Smooth muscle cell of the umbilical artery (primary cell): ENCODE results near the gene PTPRN. TPM values are rescaled to one million over a fixed set of nuclear protein-coding genes. Genes with fewer than 3 reads are reported as not detected.

ENCODE experiments used
- total RNA-seq: library from RNA; depleted of rRNA; stranded (reverse); fragments of >200 nt; gene quantifications from 2 replicates; pipeline ENCODE4 v1.2.3, GENCODE V29; 2014

The PTPRN gene
- total RNA-seq: 66.2 and 67.6 TPM in 2 replicates

DNA sequence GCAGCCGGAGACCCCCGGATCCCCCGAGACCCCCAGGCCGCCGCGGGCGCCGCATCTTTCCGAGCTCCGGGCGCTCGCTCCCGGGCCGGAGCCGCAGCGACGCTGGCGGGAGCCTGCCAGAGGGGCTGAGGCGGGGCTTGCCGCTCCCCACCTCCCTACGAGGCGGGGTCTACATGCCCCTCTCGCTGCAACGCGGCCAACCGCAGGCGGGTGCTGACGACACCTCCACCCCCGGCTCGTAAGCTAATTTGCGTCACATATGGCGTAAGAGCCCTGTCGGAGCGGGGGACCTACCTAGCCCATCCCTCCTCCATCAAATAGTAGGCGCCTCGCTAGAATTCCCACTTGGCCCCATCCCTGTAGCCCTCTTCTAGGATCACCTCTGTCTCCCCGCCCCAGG lies at the start of gene PTPRN:
Gene PTPRN, minus strand, starts transcription at position 124 of the 400 bp plus-strand sequence. Its CDS starts 69 bp downstream, at position 55.

DNA sequence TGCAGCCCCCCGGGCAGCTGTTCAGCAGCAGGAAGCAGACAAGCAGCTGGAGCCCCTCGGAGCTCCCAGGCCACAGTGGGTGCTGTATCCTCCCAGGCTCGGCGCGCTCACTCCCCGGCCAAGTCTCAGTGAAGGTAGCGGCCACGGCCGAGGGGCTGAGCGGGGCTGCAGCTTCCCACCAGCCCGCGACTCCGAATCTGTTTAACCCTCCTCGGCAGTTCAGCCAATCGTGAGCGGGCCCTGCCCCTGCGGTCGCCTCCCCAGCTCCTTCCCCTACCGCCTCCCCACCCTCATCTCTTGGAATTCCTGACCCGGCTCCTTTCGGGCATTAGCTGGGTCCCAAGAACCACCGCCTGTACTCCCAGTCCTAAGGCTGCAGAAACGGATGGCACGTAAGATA lies 23.3 kb upstream of the PTPRN start, which contains the start of gene RESP18:
Gene RESP18, minus strand, starts transcription at position 203 of the 400 bp plus-strand sequence.

DNA sequence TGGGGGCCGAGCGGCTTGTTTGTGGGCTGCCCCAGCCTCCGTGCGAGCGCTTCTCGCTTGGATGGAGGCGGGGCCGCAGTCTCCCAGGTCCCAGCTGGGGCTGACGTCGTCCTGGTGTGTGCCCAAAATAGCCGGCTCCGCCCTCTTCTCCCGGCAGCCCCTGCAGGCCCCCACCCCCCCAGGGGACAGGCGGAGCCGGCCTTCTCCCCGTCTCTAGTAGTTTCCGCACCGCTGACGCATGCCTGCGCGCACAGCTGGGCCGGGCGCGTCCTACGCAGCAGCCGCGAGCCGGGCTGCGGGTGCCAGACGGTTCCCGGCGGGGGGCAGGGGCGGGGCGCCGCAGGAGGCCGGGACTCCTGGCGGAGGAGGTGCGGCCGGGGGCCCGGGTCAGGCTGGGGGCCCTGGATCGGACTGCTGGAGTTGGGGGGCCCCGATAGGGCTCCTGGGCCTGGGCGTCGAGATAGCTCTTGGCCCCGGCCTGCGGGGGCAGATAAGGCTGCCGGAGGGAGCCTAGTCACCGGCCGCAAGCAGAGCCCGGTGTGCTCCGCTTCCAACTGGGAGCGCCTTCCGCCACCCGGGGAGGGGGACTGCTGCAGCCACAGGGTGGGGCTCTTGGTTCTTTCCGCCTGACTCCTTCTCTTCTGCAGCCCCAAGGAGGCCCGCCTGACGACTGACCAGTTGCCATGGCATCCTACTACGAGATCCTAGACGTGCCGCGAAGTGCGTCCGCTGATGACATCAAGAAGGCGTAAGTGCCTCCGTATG lies 29.9 kb downstream of the PTPRN start, which contains the start of gene DNAJB2:
Gene DNAJB2, plus strand, starts transcription at position 216 of the 765 bp plus-strand sequence. Its CDS starts 468 bp downstream, at position 684.

DNA sequence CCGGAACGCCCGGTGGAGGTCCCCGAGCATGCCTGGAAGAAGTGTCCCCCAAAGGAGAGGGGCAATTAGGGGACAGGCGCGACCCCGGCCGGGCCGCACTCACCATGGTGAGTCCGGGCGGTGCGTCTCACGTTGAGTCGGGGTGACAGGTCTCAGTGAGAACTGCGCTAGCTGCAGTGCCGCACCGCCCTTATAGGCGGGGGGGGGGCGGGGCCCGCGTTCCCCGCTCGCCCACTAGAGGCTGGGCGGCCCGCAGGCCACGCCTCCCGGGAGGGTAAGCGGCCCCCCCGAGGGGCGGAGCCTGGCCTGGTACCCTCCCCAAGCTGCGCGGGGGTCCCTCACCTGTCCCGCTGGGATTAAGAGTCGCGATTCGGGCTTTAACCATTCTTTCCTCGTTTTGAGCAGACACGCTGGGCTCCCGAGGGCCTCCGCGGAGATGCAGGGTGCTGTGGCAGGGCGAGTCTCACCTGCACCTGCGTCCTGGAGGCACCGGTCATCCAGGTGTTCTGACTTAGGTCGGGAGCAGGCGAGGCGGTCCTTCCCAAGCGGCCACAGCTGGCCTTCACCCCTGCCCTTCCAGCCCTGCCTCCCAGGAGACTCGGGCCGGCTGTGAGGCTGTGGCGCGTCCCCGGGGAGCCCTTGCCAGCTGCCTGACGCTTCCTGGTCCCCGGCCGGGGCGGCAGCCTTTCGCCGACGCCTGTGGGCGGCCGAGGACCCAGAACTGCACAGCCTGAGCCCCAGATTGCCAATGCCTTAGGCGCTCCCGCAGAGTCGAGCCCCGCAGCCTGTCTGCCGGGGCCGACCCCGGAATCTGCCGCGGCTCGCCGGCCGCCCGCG lies 55.2 kb downstream of the PTPRN start, which contains the start of gene TUBA4A:
Gene TUBA4A, minus strand, starts transcription at position 166 of the 837 bp plus-strand sequence. Its CDS starts 60 bp downstream, at position 106.

DNA sequence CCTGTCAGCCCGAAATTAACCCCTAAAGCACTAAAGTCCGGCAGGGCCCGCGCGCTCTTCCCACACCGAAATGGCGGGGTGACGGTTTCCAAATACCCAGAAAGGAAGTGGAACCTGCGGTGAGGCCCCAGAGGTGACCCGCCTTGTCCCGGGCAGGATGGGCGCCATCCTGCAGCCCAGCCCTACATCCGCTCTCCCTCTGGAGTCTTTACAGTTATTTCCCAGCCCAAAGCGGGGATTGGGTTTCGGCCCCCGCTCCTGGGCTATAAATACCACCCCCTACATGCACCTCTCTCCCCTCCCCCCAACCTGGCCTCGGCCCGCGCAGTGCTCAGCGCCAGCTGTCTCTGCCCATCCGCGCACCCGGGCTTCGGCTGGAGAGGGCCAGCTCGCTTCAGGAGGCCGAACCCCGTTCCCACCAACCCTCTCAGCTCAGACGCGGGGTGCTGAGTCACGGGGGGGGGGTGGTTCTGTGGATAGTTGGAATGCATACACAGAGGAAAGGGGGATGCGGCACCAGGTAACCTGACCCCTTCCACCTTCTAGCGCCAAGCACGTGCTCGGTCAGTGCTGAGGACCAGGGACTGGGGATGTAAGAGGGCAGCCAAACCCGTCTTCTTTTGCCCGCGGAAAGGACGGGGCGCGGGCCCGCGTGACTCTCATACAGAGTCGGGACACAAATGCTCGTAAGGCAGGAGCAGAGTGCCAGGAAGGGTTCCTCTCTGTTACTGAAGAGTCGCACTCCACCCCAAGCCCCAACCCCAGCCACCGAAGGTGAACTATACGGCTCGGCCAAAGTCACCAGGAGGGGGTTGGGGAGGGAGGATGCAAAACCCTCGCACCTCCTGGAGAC lies 56.1 kb downstream of the PTPRN start, which contains the start of gene TUBA4B:
Gene TUBA4B, plus strand, starts transcription at position 344 of the 853 bp plus-strand sequence. Its CDS starts 165 bp downstream, at position 509.

DNA sequence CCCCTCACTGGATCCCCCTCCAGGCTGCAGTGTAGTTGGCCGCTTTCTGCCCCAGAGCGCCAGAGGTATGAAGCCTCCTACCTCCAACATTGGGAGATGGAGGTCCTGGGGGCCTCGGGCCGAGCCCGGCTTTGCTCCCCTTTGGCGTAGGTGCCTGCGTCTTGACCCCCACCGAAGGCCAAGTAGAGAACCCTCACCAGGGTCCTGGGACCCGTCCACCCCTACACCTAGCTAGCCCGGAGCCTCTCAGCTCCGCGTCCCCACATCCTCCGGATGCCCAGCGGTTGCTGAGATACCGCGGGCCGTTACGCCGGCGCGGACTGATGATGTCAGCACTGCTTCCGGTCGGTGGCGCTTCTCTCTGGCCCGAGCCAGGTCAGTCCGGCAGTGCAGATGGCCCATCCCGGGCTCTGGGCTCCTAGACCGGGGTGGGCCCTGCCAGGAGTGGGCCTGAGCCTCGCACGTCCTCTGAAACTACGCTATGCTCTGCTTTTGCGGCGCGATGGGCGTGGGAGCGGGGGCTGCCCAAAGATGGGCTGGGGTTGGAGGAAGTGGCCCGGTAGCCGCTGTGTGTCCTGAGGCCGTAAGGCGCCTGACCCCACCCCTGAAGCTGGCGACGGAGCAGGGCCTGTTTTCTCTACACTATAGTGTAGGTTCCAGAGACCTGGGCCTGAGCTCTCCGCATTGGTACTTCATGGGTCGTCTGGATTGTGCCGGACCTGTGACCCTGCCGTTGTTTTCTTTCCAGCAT lies 63.9 kb downstream of the PTPRN start, which contains the start of the genes GLB1L and STK16:
Gene GLB1L, minus strand, starts transcription at position 297 of the 751 bp plus-strand sequence. CDS start 1,871 bp downstream, outside the sequence.
Gene STK16, plus strand, starts transcription at position 332 of the 751 bp plus-strand sequence. CDS start 521 bp downstream, outside the sequence.

Other genes with a start within 250 kb of the PTPRN start
- gene IHH, start 248.5 kb downstream of the PTPRN start, total RNA-seq: not detected in 2 replicates
- 11.3 and 15.8 TPM in 2 replicates for gene NHEJ1, start 148.6 kb downstream of the PTPRN start, total RNA-seq
- 0.89 and 2.8 TPM in 2 replicates for gene SLC23A3, start 139.4 kb downstream of the PTPRN start, total RNA-seq
- gene CNPPD1, start 132.5 kb downstream of the PTPRN start, total RNA-seq: 20.5 and 22.7 TPM in 2 replicates
- gene RETREG2, start 131.1 kb downstream of the PTPRN start, total RNA-seq: 55.4 and 60.6 TPM in 2 replicates
- gene ZFAND2B, start 102.6 kb downstream of the PTPRN start, total RNA-seq: 11.0 and 16.0 TPM in 2 replicates
- 28.1 and 52.0 TPM in 2 replicates for gene ABCB6, start 90.4 kb downstream of the PTPRN start, total RNA-seq
- gene ATG9A, start 79.8 kb downstream of the PTPRN start, total RNA-seq: 31.8 and 40.6 TPM in 2 replicates
- gene ANKZF1, start 79.6 kb downstream of the PTPRN start, total RNA-seq: 35.3 and 38.6 TPM in 2 replicates
- 10.0 and 13.7 TPM in 2 replicates for gene GLB1L, start 64.0 kb downstream of the PTPRN start, total RNA-seq
- gene STK16, start 63.9 kb downstream of the PTPRN start, total RNA-seq: 37.2 and 42.2 TPM in 2 replicates
- not detected in 2 replicates for gene TUBA4B, start 56.2 kb downstream of the PTPRN start, total RNA-seq
- gene TUBA4A, start 55.5 kb downstream of the PTPRN start, total RNA-seq: 6.5 and 6.6 TPM in 2 replicates
- gene DNAJB2, start 30.0 kb downstream of the PTPRN start, total RNA-seq: 37.7 and 59.8 TPM in 2 replicates
- gene RESP18, start 23.3 kb upstream of the PTPRN start, total RNA-seq: not detected in 2 replicates
- 52.6 and 57.3 TPM in 2 replicates for gene DNPEP, start 78.5 kb upstream of the PTPRN start, total RNA-seq
- 5.3 and 6.1 TPM in 2 replicates for gene DES, start 109.0 kb upstream of the PTPRN start, total RNA-seq
- 36.2 and 61.6 TPM in 2 replicates for gene SPEG, start 125.4 kb upstream of the PTPRN start, total RNA-seq
- gene GMPPA, start 189.5 kb upstream of the PTPRN start, total RNA-seq: 52.9 and 67.4 TPM in 2 replicates
- under 0.01 and 0.09 TPM in 2 replicates for gene ASIC4, start 205.1 kb upstream of the PTPRN start, total RNA-seq
- gene CHPF, start 234.4 kb upstream of the PTPRN start, total RNA-seq: 519 and 687 TPM in 2 replicates
- 0.88 and 1.2 TPM in 2 replicates for gene TMEM198, start 234.6 kb upstream of the PTPRN start, total RNA-seq